Esophagus (tissue), 2 donors: ENCODE measurements around the gene DYNLT5. TPM values are rescaled to one million over a fixed set of nuclear protein-coding genes. Genes with fewer than 3 reads are reported as not detected.
"Not testable (repeated sequence)": the region's sequence is repeated elsewhere in the genome, so short reads cannot be mapped to it uniquely, and the experiment has no call there.

Source experiments
- H3K27ac ChIP-seq, 2 donors: one replicate each; pipeline ENCODE4 v1.5.1; 2013; ENCODE audit warnings: low read depth in 2 of 2, mild to moderate bottlenecking in 2 of 2, inconsistent platforms in 1 of 2, low read length in 1 of 2, moderate library complexity in 1 of 2
- H3K27me3 ChIP-seq, 2 donors: one replicate each; pipeline ENCODE4 v1.6.1; 2013; ENCODE audit warnings: low read length in 2 of 2, control low read depth in 1 of 2, mild to moderate bottlenecking in 1 of 2; ENCODE audit not compliant: insufficient read depth in 2 of 2, control insufficient read depth in 1 of 2
- H3K36me3 ChIP-seq, 2 donors: one replicate each; pipeline ENCODE4 v1.6.1; 2013; ENCODE audit warnings: low read length in 1 of 2; ENCODE audit not compliant: control insufficient read depth in 2 of 2, insufficient read depth in 2 of 2
- H3K4me1 ChIP-seq, 2 donors: one replicate each; pipeline ENCODE4 v1.6.1; 2013; ENCODE audit warnings: low read length in 1 of 2; ENCODE audit not compliant: control insufficient read depth in 2 of 2, insufficient read depth in 2 of 2
- H3K4me3 ChIP-seq, 2 donors: one replicate each; pipeline ENCODE4 v1.5.1; 2013; ENCODE audit warnings: low read length in 2 of 2, mild to moderate bottlenecking in 2 of 2, low read depth in 1 of 2, moderate library complexity in 1 of 2
- H3K9me3 ChIP-seq, 2 donors: one replicate each; pipeline ENCODE4 v1.6.1; 2013; ENCODE audit warnings: mild to moderate bottlenecking in 2 of 2, low read depth in 1 of 2, low read length in 1 of 2, moderate library complexity in 1 of 2; ENCODE audit not compliant: control insufficient read depth in 2 of 2, insufficient read depth in 1 of 2
- WGBS, 2 donors: extraction: QIAGEN DNeasy Blood & Tissue Kit; methylation state at CpG; one replicate each; pipeline ENCODE4 v1.1.7; 2013; 5-methylcytosine and 5-hydroxymethylcytosine counted together
- polyA plus RNA-seq, 2 donors: library from polyadenylated mRNA; stranded (reverse); fragments of 200-250 nt; gene quantifications; one replicate each; pipeline ENCODE4 v1.2.3, GENCODE V29; 2013
- donor health status: healthy with polysubstance abuse.
- donor health status: Bipolar disorder and iron deficiency.

Gene DYNLT5
- polyA plus RNA-seq, 2 donors, result 0.18 to 0.57 TPM

DNA sequence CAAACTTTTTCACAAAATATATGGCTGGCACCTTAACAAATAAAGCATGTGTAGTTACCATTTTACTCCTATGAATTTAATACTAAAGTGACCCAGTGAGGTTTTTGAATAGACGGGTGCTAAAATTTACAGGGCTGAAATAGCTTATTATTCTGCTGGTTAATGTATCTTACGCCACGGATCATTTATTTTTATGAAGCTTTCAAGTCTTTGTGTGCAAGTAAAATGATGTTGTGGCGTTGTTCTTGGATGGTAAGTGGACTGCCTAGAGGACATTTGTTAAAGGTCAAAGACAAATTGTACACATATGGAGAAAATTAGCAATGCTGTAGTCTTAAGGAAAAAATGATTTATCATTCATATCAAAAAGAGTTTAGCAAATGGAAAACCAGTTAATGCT lies 26.0 kb downstream of the DYNLT5 start:
- Histone ChIP-seq H3K27ac (no peak overlapping the region), H3K27me3 (no peaks in the 10 kb centered on the region), H3K4me1 (no peaks in the 10 kb centered on the region), H3K36me3 (no peaks in the 10 kb centered on the region), H3K9me3 (no peaks in the 10 kb centered on the region), H3K4me3 (no peak overlapping the region)
- WGBS, 2 donors, result 50 to 58% methylated on average over 4 of the region's 4 CpGs

DNA sequence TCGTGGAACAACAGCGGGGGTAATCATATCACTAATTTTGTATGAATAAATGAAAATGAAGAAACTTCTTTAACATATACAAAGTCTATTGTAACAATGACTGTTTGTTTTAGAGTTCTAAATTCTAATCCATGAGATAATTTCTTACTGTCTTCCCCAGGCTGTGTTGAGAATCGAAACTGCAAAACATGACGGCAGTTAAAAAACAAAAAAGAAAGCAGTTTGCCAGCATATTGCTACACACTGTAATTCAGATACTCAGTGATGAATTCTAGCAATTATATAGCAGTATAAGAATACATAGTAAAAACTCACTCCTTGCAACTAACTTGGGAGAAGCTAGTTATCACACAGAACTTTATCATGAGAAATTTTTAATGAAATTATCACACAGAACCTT lies 26.7 kb downstream of the DYNLT5 start:
- Histone ChIP-seq H3K4me1 (no peaks in the 10 kb centered on the region), H3K9me3 (no peaks in the 10 kb centered on the region), H3K27me3 (no peaks in the 10 kb centered on the region), H3K27ac (no peak overlapping the region), H3K4me3 (no peak overlapping the region), H3K36me3 (no peaks in the 10 kb centered on the region)
- WGBS, 2 donors, result 71 to 80% methylated on average over 4 of the region's 4 CpGs

DNA sequence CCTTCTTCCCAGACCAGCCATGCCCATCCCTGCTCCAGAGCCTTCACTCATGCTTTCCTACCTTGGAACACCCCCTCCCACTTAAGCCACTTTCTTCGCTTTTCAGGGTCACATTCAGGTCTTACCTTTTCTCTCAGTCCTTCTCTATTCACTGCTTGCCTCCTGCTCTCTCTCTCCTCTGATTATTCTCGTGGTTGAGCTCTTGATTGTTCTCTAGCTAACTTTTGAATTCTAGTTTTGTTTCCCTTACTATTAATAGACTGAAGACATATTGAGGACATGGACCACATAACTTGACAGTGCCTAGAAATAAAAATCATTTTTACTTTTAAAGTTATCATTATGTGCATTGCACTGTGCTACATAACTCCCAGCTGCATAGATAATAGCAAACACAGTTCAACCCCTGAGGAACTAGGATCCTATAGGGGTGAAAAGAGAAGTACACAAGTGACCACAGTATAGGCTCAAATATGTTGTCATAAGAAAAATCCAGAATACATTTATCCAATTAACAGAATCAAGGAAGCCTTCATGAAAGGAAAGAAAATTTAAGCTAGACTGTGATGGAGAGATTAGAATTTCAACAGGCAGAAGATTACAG lies 27.3 kb downstream of the DYNLT5 start:
- 72 to 79% methylated on average over 2 of the region's 2 CpGs for WGBS, 2 donors
- H3K9me3 ChIP-seq, result no peaks in the 10 kb centered on the region
- H3K4me1 ChIP-seq, result no peaks in the 10 kb centered on the region

DNA sequence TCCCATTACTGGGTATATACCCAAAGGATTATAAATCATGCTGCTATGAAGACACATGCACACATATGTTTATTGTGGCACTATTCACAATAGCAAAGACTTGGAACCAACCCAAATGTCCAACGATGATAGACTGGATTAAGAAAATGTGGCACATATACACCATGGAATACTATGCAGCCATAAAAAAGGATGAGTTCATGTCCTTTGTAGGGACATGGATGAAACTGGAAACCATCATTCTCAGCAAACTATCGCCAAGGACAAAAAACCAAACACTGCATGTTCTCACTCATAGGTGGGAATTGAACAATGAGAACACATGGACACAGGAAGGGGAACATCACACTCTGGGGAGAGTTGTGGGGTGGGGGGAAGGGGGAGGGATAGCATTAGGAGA lies 33.5 kb downstream of the DYNLT5 start:
- 100% methylated on average over 1 of the region's 2 CpGs; no CpG with 5 or more reads in 1 of the 2 donors for WGBS, 2 donors
- H3K4me1 ChIP-seq, H3K36me3 ChIP-seq, H3K4me3 ChIP-seq, H3K27ac ChIP-seq, H3K9me3 ChIP-seq, H3K27me3 ChIP-seq: not testable (repeated sequence)

More for the DNA sequence above, 27.3 kb downstream of the DYNLT5 start:
- no peaks in the 10 kb centered on the region for H3K36me3 ChIP-seq
- H3K27ac ChIP-seq, result no peak overlapping the region
- no peak overlapping the region for H3K4me3 ChIP-seq
- H3K27me3 ChIP-seq, result no peaks in the 10 kb centered on the region

DNA sequence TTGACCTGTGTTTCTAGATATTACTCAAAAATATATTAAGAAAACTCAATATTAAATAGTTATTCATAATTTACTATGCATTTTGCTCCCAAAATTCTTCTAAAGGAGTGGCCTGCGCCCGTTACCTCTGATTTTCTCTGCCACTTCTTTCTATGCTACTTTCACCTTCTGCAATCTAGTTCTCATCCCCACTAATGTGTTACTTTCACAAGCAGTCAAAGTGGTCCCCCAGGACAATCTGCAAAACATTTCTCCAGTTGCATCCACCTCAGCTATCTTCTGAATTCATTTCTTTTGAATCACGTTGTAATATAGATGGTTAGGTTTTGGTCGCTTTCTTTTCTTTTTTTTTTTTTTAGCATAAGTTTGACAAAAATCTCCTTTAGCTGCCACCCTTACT lies 35.4 kb downstream of the DYNLT5 start:
- Histone ChIP-seq H3K4me1 (no peaks in the 10 kb centered on the region), H3K27me3 (no peaks in the 10 kb centered on the region), H3K27ac (no peak overlapping the region), H3K9me3 (no peaks in the 10 kb centered on the region), H3K4me3 (no peak overlapping the region), H3K36me3 (no peaks in the 10 kb centered on the region)
- WGBS, 2 donors, result 87 to 90% methylated on average over 4 of the region's 4 CpGs

DNA sequence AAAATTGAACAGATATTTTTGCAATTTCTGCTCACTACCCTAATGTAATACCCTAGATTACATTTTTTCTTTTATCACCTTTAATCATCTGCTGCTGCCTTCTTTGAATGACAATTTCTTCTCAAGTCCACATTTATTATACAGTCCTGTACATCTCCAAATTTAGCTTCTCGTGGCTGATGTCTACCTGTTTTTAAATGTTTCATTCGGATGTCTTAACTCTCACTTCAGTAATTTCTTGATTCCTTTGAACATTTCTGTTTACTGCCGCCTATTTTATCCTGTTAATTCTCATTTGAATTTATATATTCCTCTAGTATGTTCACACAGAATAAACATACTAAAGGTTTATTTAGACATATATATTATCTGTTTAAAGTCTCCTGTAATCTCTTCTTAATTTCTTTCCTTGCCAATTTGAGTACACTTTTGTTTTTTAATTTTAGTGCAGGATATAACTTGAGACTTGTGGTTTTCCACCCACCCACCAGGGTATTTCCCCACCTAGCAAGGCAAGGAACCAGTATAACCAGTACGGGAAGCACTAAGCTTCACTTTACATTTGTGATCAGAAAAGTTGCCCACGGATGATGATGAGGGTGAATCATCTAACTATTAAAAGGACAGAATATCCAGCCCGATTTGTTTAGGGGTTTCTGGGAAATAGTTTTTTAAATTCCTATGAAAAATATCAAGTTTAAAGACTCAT lies 36.1 kb downstream of the DYNLT5 start:
- WGBS, 2 donors, result 36 to 51% methylated on average over 6 of the region's 6 CpGs
- no peaks in the 10 kb centered on the region for H3K27me3 ChIP-seq
- no peak overlapping the region for H3K27ac ChIP-seq
- H3K4me1 ChIP-seq, result no peaks in the 10 kb centered on the region
- H3K36me3 ChIP-seq, result no peaks in the 10 kb centered on the region
- no peak overlapping the region for H3K4me3 ChIP-seq
- H3K9me3 ChIP-seq, result no peaks in the 10 kb centered on the region

DNA sequence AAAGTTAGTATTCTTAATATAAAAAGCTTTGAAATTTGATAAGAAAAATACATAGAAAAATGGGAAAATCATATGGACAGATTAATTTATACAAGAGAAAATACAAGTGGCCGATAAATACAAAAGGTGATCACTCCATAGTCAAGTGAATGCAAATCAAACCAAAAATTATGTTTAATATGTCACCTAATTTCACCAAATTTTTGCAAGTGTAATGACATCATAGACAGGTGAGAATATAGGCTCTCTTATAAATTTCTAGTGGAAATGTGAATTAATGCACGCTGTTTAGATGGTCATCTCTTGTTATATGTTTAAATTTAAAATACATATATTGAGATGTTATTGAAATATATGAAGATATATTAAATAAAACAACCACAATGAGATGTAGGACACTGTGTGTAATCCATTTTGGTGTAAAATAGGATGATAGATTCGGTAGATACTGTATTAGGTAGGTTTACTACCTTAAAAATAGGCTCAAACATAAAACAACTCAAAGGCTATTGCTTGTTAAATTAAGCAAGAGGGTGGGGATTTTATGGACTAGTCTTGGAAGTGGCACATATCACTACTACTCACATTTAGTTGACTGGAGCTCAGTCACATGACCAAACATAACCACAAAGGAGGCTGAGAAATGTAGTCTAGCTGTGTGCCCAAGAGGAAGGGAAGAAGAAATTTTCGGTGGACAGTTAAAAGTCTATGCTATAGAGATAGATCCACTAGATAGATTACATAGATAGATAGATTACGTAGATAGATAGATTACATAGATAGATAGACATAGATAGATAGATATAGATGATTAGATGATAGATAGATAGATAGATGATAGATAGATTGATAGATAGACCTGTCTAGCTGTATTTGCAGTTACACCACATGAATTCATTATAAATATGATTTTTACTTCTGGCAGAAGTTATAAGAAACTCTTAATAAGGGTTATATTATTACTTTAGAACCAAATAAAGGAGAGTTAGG lies 39.7 kb downstream of the DYNLT5 start:
- H3K4me1 ChIP-seq, result no peaks in the 10 kb centered on the region
- WGBS, 2 donors, result 89 to 94% methylated on average over 5 of the region's 5 CpGs
- no peaks in the 10 kb centered on the region for H3K27me3 ChIP-seq

DNA sequence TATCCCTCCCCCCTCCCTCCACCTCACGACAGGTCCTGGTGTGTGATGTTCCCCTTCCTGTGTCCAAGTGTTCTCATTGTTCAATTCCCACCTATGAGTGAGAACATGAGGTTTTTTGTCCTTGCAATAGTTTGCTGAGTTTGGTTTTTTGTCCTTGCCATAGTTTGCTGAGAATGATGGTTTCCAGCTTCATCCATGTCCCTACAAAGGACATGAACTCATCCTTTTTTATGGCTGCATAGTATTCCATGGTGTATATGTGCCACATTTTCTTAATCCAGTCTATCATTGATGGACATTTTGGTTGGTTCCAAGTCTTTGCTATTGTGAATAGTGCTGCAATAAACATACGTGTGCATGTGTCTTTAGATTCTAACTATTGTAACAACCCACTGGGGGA lies 43.6 kb downstream of the DYNLT5 start:
- H3K4me1 ChIP-seq, H3K4me3 ChIP-seq, H3K27me3 ChIP-seq, H3K36me3 ChIP-seq, H3K27ac ChIP-seq, H3K9me3 ChIP-seq: not testable (repeated sequence)
- 90 to 95% methylated on average over 2 of the region's 2 CpGs for WGBS, 2 donors

More for the DNA sequence above, 39.7 kb downstream of the DYNLT5 start:
- no peaks in the 10 kb centered on the region for H3K36me3 ChIP-seq
- no peaks in the 10 kb centered on the region for H3K9me3 ChIP-seq
- H3K27ac ChIP-seq, result no peak overlapping the region
- no peak overlapping the region for H3K4me3 ChIP-seq

DNA sequence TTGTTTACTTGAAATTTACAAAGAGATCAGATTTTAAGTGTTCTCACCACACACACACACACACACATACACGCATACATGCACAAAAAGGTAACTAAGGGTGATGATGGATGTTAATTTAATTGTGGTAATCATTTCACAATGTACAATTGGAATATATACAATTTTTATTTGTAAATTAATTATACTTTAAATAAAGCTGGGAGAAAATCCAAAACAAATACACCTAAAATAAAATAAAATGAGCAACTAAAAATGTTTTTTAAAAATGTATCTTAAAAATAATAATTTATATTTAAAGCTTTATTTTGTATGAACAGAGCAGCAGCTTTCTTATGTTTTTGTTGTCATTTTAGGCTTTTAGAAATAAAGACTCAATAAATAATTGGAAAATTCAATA lies 57.0 kb downstream of the DYNLT5 start:
- no peaks in the 10 kb centered on the region for H3K36me3 ChIP-seq
- H3K4me3 ChIP-seq, result no peak overlapping the region
- no peaks in the 10 kb centered on the region for H3K4me1 ChIP-seq
- no peak overlapping the region for H3K27ac ChIP-seq
- 87 to 94% methylated on average over 1 of the region's 1 CpG for WGBS, 2 donors
- no peaks in the 10 kb centered on the region for H3K9me3 ChIP-seq
- H3K27me3 ChIP-seq, result no peaks in the 10 kb centered on the region
